ENCODE measurements around the gene SIPA1. TPM values are rescaled to one million over a fixed set of nuclear protein-coding genes. Genes with fewer than 3 reads are reported as not detected.

The SIPA1 gene
- total and polyA plus RNA-seq, 2 of the 13 experiments (the other 11 are each of a cell fraction or from before 2014, with no cell fraction given), result 5.8 to 7.7 TPM

- ATAC-seq (no peak), FAIRE-seq (no peak), DNase-seq (ENCODE audit: low spot score) (no peak)
- Histone ChIP-seq H3K9me3 (ENCODE audit: low read length) (no peaks in the 10 kb centered on the region), H3K79me2 (ENCODE audit: insufficient read depth, low read length) (peaks cover 14% of the 10 kb centered on the region), H2AFZ (ENCODE audit: low read length) (no peak overlapping the region), H3K4me3 (replicated peaks in 1 of 3; ENCODE audit: insufficient read depth in 1 of 3, low read depth in 2 of 3, low read length in 3 of 3) (no peak overlapping the region), H4K20me1 (ENCODE audit: insufficient read depth, low read length) (0 out of 2 replicates have a peak, but pooled peaks cover under 1% of the 10 kb centered on the region), H3K4me1 (ENCODE audit: insufficient read depth, low read length) (peaks cover 20% of the 10 kb centered on the region), H3K9ac (ENCODE audit: insufficient read depth, low read depth, low read length) (no peak overlapping the region), H3K36me3 (replicated peaks in 1 of 2; ENCODE audit: control insufficient read depth in 1 of 2, insufficient read depth in 2 of 2, low read length in 2 of 2) (peaks cover 25 to 68% of the 10 kb centered on the region in 2 experiments; a peak in 4 of 5 replicates), H3K27ac (ENCODE audit: extremely low read length, insufficient read depth, low read length) (no peak overlapping the region), H3K4me2 (ENCODE audit: low read depth, low read length) (no peak overlapping the region), H3K27me3 (ENCODE audit: control insufficient read depth in 1 of 2, insufficient read depth in 2 of 2, low read length in 2 of 2) (no peaks in the 10 kb centered on the region)
- BruUV-seq (replicated peaks), result no TSS peak
- TF ChIP-seq AGO2 (optimal IDR thresholded peaks at IDR 0.05; ENCODE audit: low read depth, low read length), result peak; percentile 19
- no peak for TF ChIP-seq SP1 (IDR thresholded peaks at IDR 0.05)
- TF ChIP-seq SP1 (CRISPR knock-in tag; IDR thresholded peaks at IDR 0.05), result no peak
- no peak for TF ChIP-seq ZBTB1 (CRISPR knock-in tag; IDR thresholded peaks at IDR 0.05; ENCODE audit: borderline replicate concordance)
- TF ChIP-seq ZNF841 (CRISPR knock-in tag; IDR thresholded peaks at IDR 0.05; ENCODE audit: borderline replicate concordance), result no peak
- TF ChIP-seq ZNF282 (IDR thresholded peaks at IDR 0.05; ENCODE audit: partially characterized antibody), result no peak
- no peak for TF ChIP-seq ZBTB20 (CRISPR knock-in tag; IDR thresholded peaks at IDR 0.05; ENCODE audit: borderline replicate concordance, low read depth)
- no peak for TF ChIP-seq ZNF496 (CRISPR knock-in tag; IDR thresholded peaks at IDR 0.05; ENCODE audit: insufficient replicate concordance)
- no peak for TF ChIP-seq SP140L (CRISPR knock-in tag; IDR thresholded peaks at IDR 0.05; ENCODE audit: borderline replicate concordance)
- intact Hi-C loops (cut with micrococcal nuclease; ENCODE audit: unreplicated experiment), result no loop called here
- 98% methylated on average over 11 of the region's 14 CpGs for WGBS (ENCODE audit: low lambda C conversion rate)
- CTCF ChIA-PET (ENCODE audit: low intra/inter-chr PET ratio, low total read pairs), result no interaction called here
- in situ Hi-C loops (cut with HindIII; ENCODE audit: extremely low pct_ligation_motif_present, low pct_unique_long_range_greater_than_20kb), result no loop called here
- POLR2A ChIA-PET, result interaction anchor here (2.0 kb wide), 1 partner anchor 17 kb away, joined by 12 read pairs; the partner anchor contains the start of gene SIPA1
These were observed 16.4 kb upstream of the SIPA1 start for GRCh38 chr11:65621460-65621859.

- Histone ChIP-seq H3K27me3 (ENCODE audit: control insufficient read depth in 1 of 2, insufficient read depth in 2 of 2, low read length in 2 of 2) (no peaks in the 10 kb centered on the region), H3K9me3 (ENCODE audit: low read length) (no peaks in the 10 kb centered on the region), H3K79me2 (ENCODE audit: insufficient read depth, low read length) (peaks cover 12% of the 10 kb centered on the region), H3K9ac (ENCODE audit: insufficient read depth, low read depth, low read length) (no peak overlapping the region), H3K4me1 (ENCODE audit: insufficient read depth, low read length) (peaks cover 15% of the 10 kb centered on the region), H3K4me2 (ENCODE audit: low read depth, low read length) (no peak overlapping the region), H4K20me1 (ENCODE audit: insufficient read depth, low read length) (no peaks in the 10 kb centered on the region), H2AFZ (ENCODE audit: low read length) (no peak overlapping the region), H3K36me3 (replicated peaks in 1 of 2; ENCODE audit: control insufficient read depth in 1 of 2, insufficient read depth in 2 of 2, low read length in 2 of 2) (peaks cover 31 to 73% of the 10 kb centered on the region in 2 experiments), H3K27ac (ENCODE audit: extremely low read length, insufficient read depth, low read length) (no peak overlapping the region), H3K4me3 (replicated peaks in 1 of 3; ENCODE audit: insufficient read depth in 1 of 3, low read depth in 2 of 3, low read length in 3 of 3) (no peak overlapping the region)
- CTCF ChIA-PET (ENCODE audit: low intra/inter-chr PET ratio, low total read pairs), result no interaction called here
- WGBS (ENCODE audit: low lambda C conversion rate), result 99% methylated on average over 6 of the region's 16 CpGs
- DNase-seq (ENCODE audit: low spot score), result no peak
- intact Hi-C loops (cut with micrococcal nuclease; ENCODE audit: unreplicated experiment), result no loop called here
- TF ChIP-seq AGO2 (optimal IDR thresholded peaks at IDR 0.05; ENCODE audit: low read depth, low read length), result peak; percentile 37
- no peak for TF ChIP-seq EZH2 (conservative IDR thresholded peaks at IDR 0.05; ENCODE audit: low read depth, low read length)
- in situ Hi-C loops (cut with HindIII; ENCODE audit: extremely low pct_ligation_motif_present, low pct_unique_long_range_greater_than_20kb), result no loop called here
- BruUV-seq (replicated peaks), result no TSS peak
- no peak for FAIRE-seq
- no peak for ATAC-seq
- POLR2A ChIA-PET, result no interaction called here
These were observed 15.9 kb upstream of the SIPA1 start for GRCh38 chr11:65622011-65622410.
